ENCODE measurements around the gene THBS3.

Gene THBS3

DNA sequence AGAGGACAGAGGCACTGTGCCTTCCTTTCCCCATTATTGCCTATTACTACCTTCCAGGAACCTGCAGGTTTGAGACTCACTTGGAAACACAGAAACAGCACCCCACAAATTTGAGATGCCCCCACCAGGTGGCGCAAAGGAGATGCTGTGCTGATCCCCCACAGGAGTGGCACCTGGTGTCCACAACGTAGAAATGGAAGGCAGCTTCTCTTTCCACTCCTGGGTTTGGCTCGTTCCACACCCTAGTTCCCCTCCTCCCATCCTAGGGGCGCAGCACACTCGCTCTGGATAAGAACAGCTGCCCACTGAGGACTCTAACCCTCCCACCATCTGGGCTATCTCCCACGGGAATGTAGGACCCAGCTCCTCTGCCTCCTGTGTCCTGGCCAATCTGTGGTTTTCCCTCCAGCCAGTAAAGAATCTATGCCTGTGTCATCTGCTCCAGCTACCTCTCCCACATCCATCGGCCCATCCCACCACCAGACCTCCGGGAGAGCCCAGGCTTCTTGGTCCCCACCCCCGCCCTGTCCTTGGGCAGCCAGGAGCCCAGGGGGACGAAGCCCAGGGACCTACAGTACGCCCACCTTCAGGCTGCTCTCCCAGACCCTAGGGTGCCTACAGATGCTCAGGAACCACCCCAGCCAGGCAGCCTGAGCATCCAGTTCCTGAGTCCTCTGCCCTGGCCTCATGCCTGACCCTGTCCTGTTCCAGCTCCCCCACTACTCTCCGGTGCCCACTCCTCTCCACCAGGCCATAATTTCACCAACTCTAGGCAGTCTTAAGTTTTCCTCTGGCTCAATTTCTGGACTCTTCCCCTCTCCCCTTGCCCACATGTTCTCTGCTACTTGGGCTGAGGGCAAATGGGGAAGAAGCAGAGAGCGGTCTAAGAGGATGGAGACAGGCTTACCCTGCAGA lies 549 bp downstream of the THBS3 start:
- Histone ChIP-seq H3K27me3 (no peaks in the 10 kb centered on the region), H3K4me2 (peak overlapping the region; percentile 83 to 98 (median 94)), H4K20me1 (no peaks in the 10 kb centered on the region), H3K9me3 (replicated peaks in 1 of 11) (no peaks in the 10 kb centered on the region), H3K9ac (peak overlapping the region; percentile 88 to 100 (median 94); a peak in 21 of 22 replicates), H3K4me1 (peaks cover 36 to 48% (median 42%) of the 10 kb centered on the region in 10 experiments), H3K4me3 (peak overlapping the region in 9 of 10 experiments; percentile 76 to 97 (median 93); a peak in 16 of 20 replicates), H3K27ac (peak overlapping the region; percentile 89 to 100 (median 97); a peak in 21 of 22 replicates), H3K36me3 (peaks cover 0 to 20% (median 10%) of the 10 kb centered on the region in 11 experiments; a peak in 13 of 22 replicates)
- TF ChIP-seq Cebpa-rat (IDR thresholded peaks at IDR 0.05): no peak

DNA sequence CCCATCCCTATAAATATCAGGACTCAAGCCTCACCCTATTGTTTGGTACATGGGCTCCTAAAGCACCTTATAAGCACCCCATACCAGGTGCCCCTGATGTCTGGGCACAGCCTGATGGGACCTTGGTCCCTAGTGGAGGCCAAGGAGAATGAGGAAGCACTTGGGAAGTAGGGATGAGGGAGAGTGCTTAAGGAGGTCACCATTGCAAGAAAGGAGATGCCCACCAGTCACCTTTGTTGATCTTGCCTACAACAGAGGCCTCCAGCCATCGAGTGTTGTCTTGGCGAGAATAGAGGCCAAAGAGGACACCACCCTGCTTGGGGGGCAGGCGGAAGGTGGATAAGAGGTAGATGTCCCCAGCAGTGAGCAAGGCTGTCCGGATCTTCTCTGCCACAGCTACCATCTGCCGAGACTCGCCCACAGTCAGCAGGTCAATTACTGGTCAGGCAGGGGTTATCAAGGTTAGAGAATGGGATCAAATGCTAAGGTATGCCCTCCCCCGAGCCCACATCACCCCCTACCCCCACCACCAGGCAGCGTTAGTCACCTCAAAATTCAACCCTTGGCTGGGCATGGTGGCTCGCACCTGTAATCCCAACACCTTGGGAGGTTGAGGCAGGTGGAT lies 1.6 kb downstream of the THBS3 start:
- Histone ChIP-seq H3K27me3 (no peaks in the 10 kb centered on the region), H3K9me3 (replicated peaks in 1 of 11) (no peaks in the 10 kb centered on the region), H3K27ac (peak overlapping the region in 1 of 11 experiments; percentile 4; a peak in 1 of 22 replicates), H3K4me3 (no peak overlapping the region), H3K4me2 (peak overlapping the region in 7 of 11 experiments; percentile 89 to 98 (median 95); a peak in 12 of 22 replicates), H3K9ac (peak overlapping the region in 6 of 11 experiments; percentile 22 to 93 (median 30); a peak in 5 of 22 replicates), H3K36me3 (peaks cover 0 to 18% (median 3%) of the 10 kb centered on the region in 11 experiments; a peak in 6 of 22 replicates), H4K20me1 (no peaks in the 10 kb centered on the region), H3K4me1 (peaks cover 36 to 46% (median 42%) of the 10 kb centered on the region in 10 experiments)
- no peak for TF ChIP-seq Cebpa-rat (IDR thresholded peaks at IDR 0.05)

DNA sequence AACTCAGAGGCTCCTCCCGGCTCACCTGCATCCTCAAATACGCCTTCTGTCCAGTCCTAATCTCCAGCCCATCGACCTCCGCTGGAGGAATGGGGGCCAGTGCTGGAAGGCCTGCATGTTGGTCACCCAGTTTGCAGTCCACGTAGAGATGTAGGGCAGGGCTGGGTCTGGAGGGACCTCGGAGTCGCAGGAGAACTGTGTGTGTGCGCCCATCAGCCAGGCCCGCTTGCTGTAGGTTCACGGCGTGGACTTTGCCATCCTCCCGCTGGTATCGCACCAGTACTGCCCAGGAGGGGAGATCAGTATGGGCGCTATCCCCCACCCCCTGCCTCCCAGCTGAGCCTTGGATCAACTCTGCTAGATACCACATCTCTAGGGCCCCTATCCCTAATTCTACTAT lies 2.7 kb downstream of the THBS3 start:
- H3K27me3 ChIP-seq: no peaks in the 10 kb centered on the region
- H3K9ac ChIP-seq: peak overlapping the region in 3 of 11 experiments; percentile 16 to 38 (median 24); a peak in 2 of 22 replicates
- H3K27ac ChIP-seq: no peak overlapping the region
- H3K9me3 ChIP-seq (replicated peaks in 1 of 11): no peaks in the 10 kb centered on the region
- H4K20me1 ChIP-seq: no peaks in the 10 kb centered on the region
- H3K4me3 ChIP-seq: no peak overlapping the region
- no peak for TF ChIP-seq Cebpa-rat (IDR thresholded peaks at IDR 0.05)
- H3K4me1 ChIP-seq: peaks cover 28 to 37% (median 35%) of the 10 kb centered on the region in 10 experiments
- H3K4me2 ChIP-seq: no peak overlapping the region
- H3K36me3 ChIP-seq: peaks cover 0 to 15% (median 0%) of the 10 kb centered on the region in 11 experiments; a peak in 3 of 22 replicates

DNA sequence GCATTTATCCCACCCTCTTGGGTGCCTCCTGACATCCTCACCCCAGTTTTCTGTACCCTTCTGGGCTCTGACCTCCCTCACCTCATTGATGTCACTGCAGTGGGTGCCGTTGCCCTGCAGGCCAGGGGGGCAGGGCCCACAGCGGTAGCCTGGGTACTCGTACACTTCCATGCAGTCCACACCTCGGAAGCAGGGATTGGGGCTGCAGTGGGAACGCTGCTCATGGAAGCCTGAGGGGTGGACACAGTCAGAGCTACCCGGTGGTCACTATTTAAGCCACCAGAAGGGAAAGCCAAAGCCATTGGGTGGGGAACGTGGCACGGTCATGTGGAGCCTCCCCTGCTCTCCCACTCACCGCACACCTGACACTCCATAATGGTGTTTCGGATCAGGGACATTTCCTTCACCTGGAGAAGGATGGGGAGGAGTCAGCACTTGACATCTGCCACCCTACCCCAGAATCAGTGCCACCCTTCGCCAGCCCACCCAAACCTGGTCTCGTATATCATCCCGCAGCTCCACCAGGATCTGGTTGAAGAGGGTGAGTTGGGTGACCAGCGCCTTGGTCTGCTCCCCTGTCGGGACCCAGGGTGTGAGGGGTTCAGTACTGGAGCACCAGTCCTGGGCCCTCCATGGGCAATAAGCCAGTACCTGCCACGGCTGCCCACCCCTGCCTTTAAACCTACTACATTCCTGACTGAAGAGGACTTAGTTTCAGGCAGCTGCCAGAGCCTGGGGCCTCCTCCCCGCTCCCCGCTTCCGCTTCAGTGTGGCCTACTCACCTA lies 4.8 kb downstream of the THBS3 start:
- peaks cover 16 to 23% (median 22%) of the 10 kb centered on the region in 10 experiments for H3K4me1 ChIP-seq
- peak overlapping the region in 2 of 11 experiments; percentile 0 to 9; a peak in 1 of 22 replicates for H3K9ac ChIP-seq
- peaks cover 0 to 22% (median 8%) of the 10 kb centered on the region in 11 experiments; a peak in 9 of 22 replicates for H3K36me3 ChIP-seq
- H3K4me2 ChIP-seq: no peak overlapping the region
- no peaks in the 10 kb centered on the region for H4K20me1 ChIP-seq
- H3K27me3 ChIP-seq: no peaks in the 10 kb centered on the region
- no peak overlapping the region for H3K4me3 ChIP-seq
- no peak overlapping the region for H3K27ac ChIP-seq
- H3K9me3 ChIP-seq (replicated peaks in 1 of 11): no peaks in the 10 kb centered on the region
- no peak for TF ChIP-seq Cebpa-rat (IDR thresholded peaks at IDR 0.05)

DNA sequence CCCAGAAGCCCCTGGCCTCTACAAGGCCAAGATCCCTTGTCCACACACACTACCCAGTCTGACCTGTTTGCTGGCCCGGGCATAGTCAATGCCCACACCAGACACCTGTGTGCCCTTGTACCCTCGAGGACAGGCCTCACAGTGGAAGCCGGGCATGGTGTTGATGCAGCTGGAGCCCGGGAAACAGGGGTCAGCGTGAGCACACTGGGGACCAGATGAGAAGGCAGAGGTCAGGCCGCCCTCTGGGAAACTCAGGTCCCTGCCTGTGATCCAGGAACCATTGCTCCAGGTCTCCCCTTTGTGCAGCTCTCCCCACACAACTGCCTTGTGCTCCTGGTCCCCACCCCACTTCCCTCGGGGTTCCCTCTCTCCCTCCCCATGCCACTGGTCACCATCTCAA lies 5.5 kb downstream of the THBS3 start:
- Histone ChIP-seq H3K4me3 (no peak overlapping the region), H3K4me1 (peaks cover 8 to 16% (median 15%) of the 10 kb centered on the region in 10 experiments), H3K9ac (no peak overlapping the region), H3K27me3 (no peaks in the 10 kb centered on the region), H3K9me3 (replicated peaks in 1 of 11) (no peaks in the 10 kb centered on the region), H3K36me3 (peaks cover 0 to 30% (median 14%) of the 10 kb centered on the region in 11 experiments; a peak in 12 of 22 replicates), H4K20me1 (no peaks in the 10 kb centered on the region), H3K4me2 (no peak overlapping the region), H3K27ac (no peak overlapping the region)
- no peak for TF ChIP-seq Cebpa-rat (IDR thresholded peaks at IDR 0.05)

DNA sequence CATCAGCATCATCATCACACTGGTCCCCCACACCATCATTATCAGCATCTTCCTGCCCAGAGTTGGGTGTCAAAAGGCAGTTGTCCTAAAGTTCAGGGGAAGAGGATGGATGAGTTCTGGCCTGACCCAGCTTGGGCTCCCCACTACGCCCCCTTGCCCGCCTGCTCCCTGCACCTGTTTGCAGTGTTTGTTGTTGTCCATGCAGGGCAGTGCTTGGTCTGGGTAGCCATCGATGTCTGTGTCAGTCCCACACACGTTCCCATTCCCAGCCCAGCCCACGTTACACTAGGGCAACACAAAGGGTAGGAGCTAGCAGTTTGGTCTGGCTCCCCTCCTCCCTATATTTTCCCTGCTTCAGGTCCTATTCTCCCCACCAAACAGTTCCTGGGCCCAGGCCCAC lies 6.8 kb downstream of the THBS3 start:
- Histone ChIP-seq H3K27me3 (no peaks in the 10 kb centered on the region), H4K20me1 (no peaks in the 10 kb centered on the region), H3K4me3 (no peak overlapping the region), H3K27ac (no peak overlapping the region), H3K9me3 (replicated peaks in 1 of 11) (no peaks in the 10 kb centered on the region), H3K4me2 (no peak overlapping the region), H3K36me3 (peaks cover 0 to 36% (median 21%) of the 10 kb centered on the region in 11 experiments; a peak in 12 of 22 replicates), H3K9ac (no peak overlapping the region), H3K4me1 (peaks cover under 1 to 10% (median 5%) of the 10 kb centered on the region in 10 experiments; a peak in 16 of 20 replicates)
- TF ChIP-seq Cebpa-rat (IDR thresholded peaks at IDR 0.05): no peak

DNA sequence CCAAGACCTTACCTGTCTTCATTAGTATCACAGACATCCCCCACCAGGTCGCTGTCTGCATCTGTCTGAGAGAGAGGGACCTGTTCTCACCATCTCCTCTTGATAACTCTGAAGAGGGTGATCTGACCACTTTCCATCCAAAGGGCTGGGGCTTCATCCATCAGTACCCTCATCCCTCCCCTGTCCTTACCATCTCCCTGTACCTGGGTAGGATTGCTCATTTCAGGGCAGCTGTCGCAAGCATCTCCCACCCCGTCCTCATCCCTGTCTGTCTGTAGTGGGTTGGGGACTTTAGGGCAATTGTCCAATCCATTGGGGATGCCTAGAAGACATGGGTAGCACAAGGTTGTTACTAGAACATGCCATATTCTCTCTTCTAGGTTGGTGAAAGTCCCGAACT lies 7.9 kb downstream of the THBS3 start:
- H3K27me3 ChIP-seq: no peaks in the 10 kb centered on the region
- TF ChIP-seq Cebpa-rat (IDR thresholded peaks at IDR 0.05): no peak
- no peaks in the 10 kb centered on the region for H4K20me1 ChIP-seq
- H3K27ac ChIP-seq: no peak overlapping the region
- peaks cover 0 to 36% (median 21%) of the 10 kb centered on the region in 11 experiments; a peak in 12 of 22 replicates for H3K36me3 ChIP-seq
- no peak overlapping the region for H3K4me2 ChIP-seq
- H3K9me3 ChIP-seq (replicated peaks in 1 of 11): no peaks in the 10 kb centered on the region
- H3K4me1 ChIP-seq: peaks cover 5 to 16% (median 12%) of the 10 kb centered on the region in 10 experiments; a peak in 16 of 20 replicates
- H3K4me3 ChIP-seq: no peak overlapping the region
- no peak overlapping the region for H3K9ac ChIP-seq

DNA sequence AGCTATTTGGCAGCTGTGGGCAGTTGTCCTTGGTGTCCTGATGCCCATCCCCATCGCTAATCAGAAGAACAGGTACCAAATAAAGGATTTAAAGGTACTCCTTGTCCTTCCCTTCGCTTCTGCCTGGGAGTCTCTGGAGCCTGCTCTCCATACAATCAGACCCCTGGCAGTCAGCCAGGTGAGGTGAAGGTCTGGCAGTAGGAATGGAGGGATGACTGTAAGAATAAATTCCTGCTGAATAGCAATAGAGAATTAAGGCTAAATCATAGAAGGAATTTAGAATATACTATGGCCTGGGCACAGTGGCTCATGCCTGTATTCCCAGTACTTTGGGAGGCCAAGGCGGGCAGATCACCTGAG lies 9.2 kb downstream of the THBS3 start:
- Histone ChIP-seq H3K4me2 (no peak overlapping the region), H4K20me1 (no peaks in the 10 kb centered on the region), H3K4me1 (peaks cover 15 to 26% (median 22%) of the 10 kb centered on the region in 10 experiments), H3K9me3 (replicated peaks in 1 of 11) (no peaks in the 10 kb centered on the region), H3K27me3 (no peaks in the 10 kb centered on the region), H3K36me3 (peaks cover 0 to 36% (median 21%) of the 10 kb centered on the region in 11 experiments; a peak in 12 of 22 replicates), H3K27ac (no peak overlapping the region), H3K9ac (no peak overlapping the region), H3K4me3 (no peak overlapping the region)
- no peak for TF ChIP-seq Cebpa-rat (IDR thresholded peaks at IDR 0.05)

Data from BLaER1 treated with 17β-estradiol and CSF1 and Interleukin-3, amounts not matched to agents 10 nM and 100 nM (cell line).